ENCODE results near the gene MEGF6.
"Not testable (repeated sequence)": the region's sequence is repeated elsewhere in the genome, so short reads cannot be mapped to it uniquely, and the experiment has no call there.

Gene MEGF6

GRCh38 chr1:3626025-3626424, 14.7 kb upstream of the MEGF6 start:
- DNase-seq: no peak

- peak in 1 of 2 experiments; percentile 25 for DNase-seq
Observed at GRCh38 chr1:3625151-3625907, 14.0 kb upstream of the MEGF6 start.

DNA sequence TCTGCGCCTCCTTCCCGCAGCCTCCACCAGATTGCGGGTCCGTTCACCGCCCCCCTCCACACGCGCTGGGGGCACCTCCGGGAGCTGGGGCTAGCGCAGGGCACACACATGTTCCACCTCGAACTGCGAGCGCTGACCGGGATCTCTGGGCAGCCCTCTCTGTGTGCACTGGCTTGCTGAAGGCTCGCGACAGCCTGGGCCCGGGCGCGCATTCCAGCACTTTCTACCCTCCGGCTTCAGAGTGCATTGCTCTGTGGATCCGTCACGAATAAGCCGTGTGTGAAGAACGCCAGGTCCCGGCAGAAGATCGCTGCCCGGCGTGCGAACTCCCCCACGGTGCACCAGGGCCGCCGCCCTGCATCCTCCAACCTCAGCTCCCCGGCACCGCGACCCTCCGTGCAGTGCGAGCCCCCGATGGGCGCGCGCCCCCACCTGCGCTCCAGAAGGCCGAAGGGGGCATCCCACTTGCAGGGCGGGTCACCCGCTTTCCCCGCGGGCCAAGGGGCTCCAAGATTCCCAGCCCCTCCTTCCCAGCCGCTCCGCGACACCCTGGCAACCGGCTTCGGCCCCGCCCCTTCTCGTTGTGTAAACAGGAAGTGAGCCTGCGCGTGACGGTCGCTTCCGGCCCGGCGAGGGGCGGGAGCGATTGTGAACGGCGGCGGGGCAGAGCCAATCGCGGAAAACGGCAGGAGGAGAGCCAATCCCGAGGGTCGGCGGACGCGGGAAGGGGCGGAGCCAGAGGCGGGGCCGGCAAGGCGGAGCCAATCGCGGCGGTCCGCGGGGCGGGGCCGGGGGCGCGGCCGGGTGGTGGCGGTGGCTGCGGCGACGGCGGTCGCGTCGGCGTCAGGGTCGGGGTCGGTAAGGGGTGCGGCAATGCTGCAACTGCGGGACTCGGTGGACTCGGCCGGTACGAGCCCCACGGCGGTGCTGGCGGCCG, 13.2 kb upstream of the MEGF6 start, which contains the start of gene TPRG1L:
TSS of gene TPRG1L (plus strand) at position 816 of the 937 bp plus-strand sequence. CDS start at position 874, 58 bp downstream.
- peak; percentile 92 for DNase-seq

DNA sequence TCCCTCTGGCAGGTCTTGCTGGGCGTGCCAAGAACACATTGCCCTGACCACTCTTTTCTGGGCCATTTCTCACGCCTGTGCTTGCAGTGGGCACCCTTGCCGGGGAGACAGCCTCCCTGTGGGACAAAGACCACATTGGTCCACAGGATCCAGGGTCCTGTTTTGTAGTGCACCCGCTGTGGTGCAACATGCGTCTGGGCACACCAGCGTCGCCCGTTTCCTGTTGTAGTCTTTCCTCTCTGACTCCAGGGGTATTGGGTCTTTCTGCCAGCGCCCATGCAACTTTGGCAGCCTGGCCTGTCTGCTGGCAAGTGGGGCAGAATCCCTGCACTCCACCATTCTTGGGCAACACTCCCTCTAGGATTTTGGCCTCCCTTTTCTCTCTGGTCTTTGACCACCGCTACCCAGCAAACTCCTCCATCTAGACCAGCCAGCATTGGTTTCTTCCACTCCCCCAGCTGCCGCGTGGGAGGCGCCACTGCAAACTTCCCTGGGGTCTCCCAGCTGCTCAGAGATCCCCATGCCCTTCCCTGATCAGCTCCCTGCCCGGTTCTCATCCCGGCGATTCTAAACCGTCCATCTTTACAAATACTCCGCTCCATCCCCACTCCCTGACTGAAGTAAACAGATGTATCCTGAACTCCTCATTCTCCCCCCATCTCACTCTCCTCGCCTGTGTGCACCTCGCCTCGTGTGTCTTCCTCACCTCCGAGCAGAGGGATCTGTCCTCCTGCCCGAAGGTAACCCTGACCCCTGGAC, 12.3 kb upstream of the MEGF6 start:
- DNase-seq: no peak

DNA sequence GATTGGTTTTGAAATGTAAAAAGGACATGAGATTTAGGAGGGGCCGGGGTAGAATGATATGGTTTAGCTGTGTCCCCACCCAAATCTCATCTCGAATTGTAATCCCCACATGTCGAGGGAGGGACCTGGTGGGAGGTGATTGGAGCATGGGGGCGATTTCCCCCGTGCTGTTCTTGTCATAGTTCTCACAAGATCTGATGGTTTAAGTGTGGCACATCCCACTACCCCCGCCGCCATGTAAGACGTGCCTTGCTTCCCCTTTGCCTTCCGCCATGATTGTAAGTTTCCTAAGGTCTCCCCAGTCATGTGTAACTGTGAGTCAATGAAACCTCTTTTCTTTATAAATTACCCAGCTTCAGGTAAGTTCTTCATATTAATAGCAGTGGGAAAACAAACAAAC, 10.8 kb upstream of the MEGF6 start:
- not testable (repeated sequence) for DNase-seq

GRCh38 chr1:3621151-3621671, 9.9 kb upstream of the MEGF6 start:
- DNase-seq: peak in 1 of 2 experiments; percentile 1

DNA sequence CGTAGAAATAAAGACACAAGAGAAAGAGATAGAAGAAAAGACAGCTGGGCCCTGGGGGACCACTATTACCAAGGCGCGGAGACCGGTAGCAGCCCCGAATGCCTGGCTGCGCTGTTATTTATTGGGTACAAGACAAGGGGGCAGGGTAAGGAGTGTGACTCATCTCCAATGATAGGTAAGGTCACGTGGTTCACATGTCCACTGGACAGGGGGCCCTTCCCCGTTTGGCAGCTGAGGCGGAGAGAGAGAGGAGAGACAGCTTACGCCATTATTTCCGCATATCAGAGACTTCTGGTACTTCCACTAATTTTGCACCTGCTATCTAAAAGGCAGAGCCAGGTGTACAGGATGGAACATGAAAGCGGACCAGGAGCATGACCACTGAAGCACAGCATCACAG, 9.4 kb upstream of the MEGF6 start:
- no peak for DNase-seq

DNA sequence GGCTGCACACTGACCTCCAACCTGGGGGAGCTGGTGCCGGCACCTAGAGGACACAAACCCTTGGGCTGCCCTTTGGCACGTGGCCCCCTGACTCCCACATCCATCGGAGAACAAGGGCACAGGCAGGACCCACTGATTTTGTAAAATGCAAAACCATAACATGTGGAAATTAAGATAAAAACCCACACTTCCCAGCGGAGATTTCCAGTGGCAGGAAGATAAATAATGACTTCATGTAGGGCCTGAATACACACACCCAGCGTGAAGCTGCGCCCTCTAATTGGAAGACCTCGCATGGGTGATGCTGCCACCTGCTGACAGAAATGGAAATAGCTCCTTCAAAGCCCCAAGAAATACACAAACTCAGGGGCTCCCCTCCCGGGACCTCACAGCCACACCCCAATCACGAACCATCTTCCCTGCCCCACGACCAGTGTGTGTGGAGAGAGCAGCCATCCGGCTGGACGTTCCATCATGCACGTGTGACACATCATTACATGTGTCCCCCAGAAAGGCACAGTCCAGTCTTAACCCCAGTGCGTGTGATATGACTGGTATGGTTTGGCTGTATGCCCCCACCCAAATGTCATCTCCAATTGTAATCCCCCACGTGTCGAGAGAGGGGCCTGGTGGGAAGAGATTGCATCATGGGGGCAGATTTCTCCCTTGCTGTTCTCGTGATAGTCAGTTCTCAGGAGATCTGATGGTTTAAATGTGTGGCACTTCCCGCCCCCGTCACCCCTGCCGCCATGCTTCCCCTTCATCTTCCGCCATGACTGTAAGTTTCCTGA, 7.8 kb upstream of the MEGF6 start:
- peak; percentile 58 to 61 for DNase-seq

- DNase-seq: no peak
Observed at GRCh38 chr1:3618531-3618880, 7.2 kb upstream of the MEGF6 start.

DNA sequence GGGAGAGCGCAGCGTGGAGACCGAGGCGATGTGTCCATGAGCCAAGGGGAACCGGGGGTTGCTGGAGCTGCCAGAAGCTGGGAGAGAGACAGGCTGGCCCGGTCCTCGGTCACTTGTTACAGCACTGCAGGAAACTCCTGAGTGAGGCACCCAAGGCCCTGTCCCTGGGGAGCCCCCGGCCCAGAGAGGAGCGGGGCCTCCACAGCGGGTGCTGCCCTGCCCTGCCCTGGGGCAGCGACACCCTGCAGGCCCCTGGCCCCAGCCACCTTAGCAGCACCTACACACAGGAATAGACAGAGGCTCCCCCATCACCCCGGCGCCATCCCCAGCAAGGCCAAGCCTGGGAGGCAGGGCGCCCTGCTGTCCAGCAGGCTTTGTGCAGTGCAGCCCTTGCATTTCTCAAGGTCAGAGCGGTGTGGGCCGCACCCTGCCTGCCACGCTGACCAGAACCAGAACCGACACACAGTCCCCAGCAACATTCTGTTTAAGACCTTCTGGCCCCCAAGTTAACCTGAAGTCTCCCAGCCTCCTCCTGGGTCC, 6.6 kb upstream of the MEGF6 start:
- DNase-seq: no peak

DNA sequence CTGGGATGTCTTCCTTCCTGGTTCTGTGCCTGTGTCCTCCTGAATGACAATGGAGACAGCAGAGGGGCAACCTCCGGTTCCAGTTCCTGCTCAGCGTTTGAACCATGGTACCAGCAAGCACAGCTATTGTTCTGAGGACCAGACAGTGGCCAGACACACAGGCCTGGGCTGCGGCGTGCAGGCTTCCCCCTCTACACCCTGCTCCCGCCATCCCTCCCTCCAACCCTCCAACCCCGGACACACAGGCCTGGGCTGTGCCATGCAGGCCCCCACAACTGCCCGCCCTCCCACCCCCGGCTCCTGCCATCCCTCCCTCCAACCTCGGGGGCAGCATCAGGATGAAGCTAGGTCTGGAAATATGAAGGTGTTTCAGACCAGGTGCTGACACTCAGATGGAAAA, 5.6 kb upstream of the MEGF6 start:
- DNase-seq: no peak

GRCh38 chr1:3614755-3615742, 3.7 kb upstream of the MEGF6 start:
- peak in 1 of 2 experiments; percentile 1 for DNase-seq

DNA sequence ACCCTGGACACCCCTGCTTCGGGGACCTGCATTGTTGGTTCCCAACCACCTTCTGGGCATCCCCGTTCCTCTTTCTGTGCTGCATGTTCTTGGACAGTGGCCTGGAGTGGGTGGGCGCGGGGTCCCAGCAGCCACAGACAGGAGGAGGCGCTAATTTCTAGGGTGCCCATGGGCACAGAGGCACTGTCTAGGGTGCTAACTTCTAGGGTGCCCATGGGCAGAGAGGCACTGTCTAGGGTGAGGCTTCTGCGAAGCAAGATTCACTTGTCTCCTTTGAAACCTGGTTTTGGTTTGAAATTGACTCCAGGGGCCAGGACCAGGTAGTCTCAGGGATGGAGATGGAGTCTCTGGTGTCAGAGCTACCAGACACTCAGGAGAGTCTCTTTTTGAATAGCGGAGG, 815 bp upstream of the MEGF6 start:
- DNase-seq: no peak

- DNase-seq: no peak
Observed at GRCh38 chr1:3610527-3611169, 660 bp downstream of the MEGF6 start.

DNA sequence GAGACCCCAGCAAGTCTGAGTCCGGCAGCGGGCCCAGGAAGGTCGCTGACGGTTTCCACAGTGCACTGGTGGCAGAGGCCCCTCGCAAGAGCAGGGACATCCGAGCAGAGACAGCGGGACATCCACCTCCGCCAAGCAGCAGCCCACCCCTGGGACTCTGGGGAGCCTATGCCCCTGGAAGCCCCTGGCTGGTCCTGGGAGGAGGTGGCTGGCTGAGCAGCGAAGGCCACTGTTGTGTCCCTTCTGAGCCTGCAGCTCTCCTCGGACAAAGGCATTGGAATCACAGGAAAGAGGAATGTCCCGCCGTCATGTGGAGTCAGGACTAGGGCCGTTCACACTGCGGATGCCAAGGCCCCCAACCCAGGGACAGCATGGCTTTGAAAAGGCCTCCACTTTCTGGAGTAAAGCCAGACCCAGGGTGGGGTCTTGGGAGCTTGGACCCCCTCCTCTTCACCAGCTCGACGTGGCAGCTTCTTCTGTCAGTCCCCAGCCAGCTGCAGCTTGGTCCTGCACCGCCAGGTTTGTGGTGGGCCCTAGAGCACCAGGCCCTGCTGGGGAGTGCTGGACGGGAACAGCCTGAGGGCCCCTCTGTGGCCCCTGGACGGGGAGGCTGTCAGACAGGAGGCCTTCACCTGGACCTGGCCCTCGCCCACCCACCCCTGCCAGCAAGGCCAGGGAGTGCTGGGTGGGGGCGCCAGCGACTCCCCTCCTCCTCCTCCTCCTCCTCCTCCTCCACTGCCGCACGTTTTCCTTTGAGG, 1.4 kb downstream of the MEGF6 start:
- no peak for DNase-seq

DNA sequence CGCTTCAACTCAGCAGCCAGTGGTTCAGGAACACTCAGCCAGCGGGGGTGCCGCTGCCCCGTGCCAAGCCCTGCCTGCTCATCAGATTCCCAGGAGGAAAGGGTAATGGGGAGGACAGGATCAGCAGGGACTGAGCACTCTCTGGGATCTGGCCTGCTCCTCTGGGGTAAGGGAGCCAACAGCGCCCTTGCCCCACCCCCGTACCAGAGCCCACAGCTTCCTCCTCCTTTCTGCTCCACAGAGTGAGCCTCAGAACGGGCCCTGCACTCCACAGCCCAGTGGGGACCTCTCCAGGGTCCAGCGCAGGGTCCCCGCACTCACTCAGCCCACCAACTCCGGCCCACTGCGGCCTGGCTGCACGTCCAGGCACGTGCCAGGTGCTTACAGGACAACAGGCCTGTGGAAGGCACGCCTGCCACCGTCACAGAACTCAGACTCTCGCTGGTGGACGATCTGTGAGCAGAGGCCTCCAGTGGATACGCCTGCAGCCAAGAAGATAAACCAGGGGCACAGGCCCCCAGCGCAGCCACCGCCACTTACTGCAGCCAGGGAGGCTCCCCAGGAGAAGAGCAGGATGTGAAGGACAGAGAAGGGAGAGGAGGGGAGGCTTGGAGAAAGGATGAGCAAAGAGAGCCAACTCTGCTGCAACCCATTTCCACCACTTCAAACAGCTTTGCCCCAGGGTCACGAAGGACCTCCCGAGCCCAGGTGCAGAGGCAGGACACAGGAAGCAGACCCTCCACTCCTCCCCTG, 2.1 kb downstream of the MEGF6 start:
- DNase-seq: no peak

- no peak for DNase-seq
Observed at GRCh38 chr1:3608154-3608553, 3.2 kb downstream of the MEGF6 start.

GRCh38 chr1:3607703-3608065, 3.6 kb downstream of the MEGF6 start:
- no peak for DNase-seq

All from NCI-H2081 (cell line).